ENCODE measurements around the gene CCDC159.
"Not testable (repeated sequence)": the region's sequence is repeated elsewhere in the genome, so short reads cannot be mapped to it uniquely, and the experiment has no call there.

CCDC159 gene

GRCh38 chr19:11346104-11346940 is at the start of gene CCDC159, which contains the start of gene TMEM205:
TSS of gene CCDC159 (plus strand) at chr19:11346519. CDS start at chr19:11346607, 88 bp downstream.
TSS of gene TMEM205 (minus strand) at chr19:11346268. CDS start at chr19:11345619, 649 bp downstream.
- H3K27ac ChIP-seq: peak within 1 kb of the TSS in 20 of 21 experiments; percentile 60 to 91 (median 83)
- H3K4me3 ChIP-seq: peak within 1 kb of the TSS; percentile 53 to 76 (median 67)

DNA sequence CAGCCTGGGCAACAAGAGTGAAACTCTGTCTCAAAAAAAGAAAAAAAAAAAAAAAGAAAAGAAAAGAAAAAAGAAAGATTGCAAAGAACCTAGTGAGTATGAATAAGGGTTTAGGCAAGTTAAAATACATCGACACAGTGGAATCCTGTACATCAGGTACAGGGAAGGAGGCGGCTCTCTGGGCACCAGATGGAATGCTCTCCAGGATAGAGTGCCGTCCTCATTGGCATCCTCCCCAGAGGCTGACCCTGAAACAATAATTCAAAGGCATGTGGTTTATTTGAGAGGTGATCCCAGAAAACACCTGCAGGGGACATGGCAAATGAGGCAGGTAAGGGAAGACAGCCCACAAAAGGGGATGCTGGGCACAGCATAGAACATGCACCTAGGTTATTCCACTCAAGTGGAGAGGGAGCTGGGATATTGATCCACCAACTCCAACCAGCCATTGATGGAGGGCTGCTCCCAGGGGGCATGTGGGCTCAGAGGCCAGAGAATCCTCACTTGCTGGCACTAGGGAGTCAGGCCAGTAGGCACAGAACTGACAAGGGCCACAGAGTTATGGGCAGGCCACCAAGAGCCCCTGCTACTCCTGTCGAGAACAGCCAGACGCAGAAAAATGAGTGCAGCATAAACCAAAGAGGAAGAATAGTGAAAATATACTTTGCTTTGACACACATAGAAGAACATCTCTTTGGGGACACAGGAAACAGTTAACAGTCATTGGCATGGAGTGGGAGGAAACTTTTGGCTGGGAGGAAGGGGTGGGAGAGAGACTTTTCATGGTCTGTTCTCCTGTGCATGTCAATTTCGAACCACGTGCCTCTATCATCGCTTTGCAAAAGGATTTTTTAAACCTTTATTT is 46.1 kb upstream of the CCDC159 start:
- Histone ChIP-seq H3K4me3 (no peak overlapping the region), H3K27ac (no peak overlapping the region)

DNA sequence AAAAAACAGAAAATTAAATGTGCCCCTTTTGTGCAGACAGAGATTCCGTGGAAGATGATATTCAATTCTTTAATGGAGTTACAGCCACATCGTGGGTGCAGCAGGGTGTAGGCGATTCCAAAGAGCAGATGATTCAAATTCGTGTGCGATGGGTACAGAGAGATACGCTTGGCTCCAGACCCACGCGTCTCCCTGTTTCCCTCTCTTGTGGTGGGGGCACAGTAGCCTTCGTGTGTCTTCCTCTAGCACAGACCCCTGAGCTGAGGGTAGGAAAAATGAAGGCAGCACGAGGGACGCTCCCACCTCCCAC is 45.6 kb upstream of the CCDC159 start:
- no peak overlapping the region for H3K4me3 ChIP-seq
- no peak overlapping the region for H3K27ac ChIP-seq

- Histone ChIP-seq H3K4me3 (no peak overlapping the region), H3K27ac (no peak overlapping the region)
Observed at GRCh38 chr19:11304936-11305335, 41.4 kb upstream of the CCDC159 start.

DNA sequence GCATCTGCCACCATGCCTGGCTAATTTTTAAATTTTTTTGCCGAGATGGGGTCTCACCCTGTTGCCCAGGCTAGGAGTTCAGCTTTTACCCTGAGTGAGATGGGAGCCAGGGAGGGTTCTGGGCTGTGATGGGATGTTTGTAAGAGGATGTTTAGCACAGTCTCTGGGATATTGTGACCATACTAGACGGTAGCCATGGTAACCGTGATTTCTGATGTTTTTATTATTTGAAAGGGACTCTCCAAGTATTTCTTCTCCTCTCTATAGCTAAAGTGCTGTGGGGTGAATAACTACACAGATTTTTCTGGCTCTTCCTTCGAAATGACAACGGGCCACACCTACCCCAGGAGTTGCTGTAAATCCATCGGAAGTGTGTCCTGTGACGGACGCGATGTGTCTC is 40.0 kb upstream of the CCDC159 start:
- Histone ChIP-seq H3K27ac (no peak overlapping the region), H3K4me3 (no peak overlapping the region)

DNA sequence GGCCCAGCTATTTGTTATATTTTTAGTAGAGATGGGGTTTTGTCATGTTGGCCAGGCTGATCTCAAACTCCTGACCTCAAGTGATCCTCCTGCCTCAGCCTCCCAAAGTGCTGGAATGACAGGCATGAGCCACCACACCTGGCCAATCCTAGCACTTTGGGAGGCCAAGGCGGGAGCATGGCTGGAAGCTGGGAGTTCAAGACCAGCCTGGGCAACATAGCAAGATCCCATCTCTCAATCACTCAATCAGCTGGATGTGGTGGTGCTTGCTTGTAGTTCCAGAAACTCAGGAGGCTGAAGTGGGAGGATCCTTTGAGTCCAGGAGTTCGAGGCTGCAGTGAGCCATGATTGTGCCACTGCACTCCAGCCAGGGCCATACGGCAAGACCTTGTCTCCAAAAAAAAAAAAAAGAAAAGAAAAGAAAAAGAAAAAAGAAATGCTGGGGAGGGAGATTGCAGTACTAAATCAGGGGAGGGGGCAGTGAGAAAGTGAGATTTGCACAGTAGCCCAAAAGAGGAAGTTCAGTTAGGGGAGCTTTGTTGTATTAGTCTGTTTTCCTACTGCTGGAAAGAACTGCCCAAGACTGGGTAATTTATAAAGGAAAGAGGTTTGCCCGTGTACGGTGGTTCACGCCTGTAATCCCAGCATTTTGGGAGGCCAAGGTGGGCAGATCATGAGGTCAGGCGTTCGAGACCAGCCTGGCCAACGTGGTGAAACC is 25.9 kb upstream of the CCDC159 start:
- not testable (repeated sequence) for H3K4me3 ChIP-seq
- peak overlapping the region in 1 of 21 experiments; percentile 6 for H3K27ac ChIP-seq

- H3K27ac ChIP-seq: peak overlapping the region in 3 of 21 experiments; percentile 6 to 75 (median 72)
- no peak overlapping the region for H3K4me3 ChIP-seq
Observed at GRCh38 chr19:11321191-11322126, 24.9 kb upstream of the CCDC159 start.

- Histone ChIP-seq H3K4me3 (no peak overlapping the region), H3K27ac (peak overlapping the region in 3 of 21 experiments; percentile 37 to 86 (median 75))
Observed at GRCh38 chr19:11322269-11323024, 23.9 kb upstream of the CCDC159 start.

DNA sequence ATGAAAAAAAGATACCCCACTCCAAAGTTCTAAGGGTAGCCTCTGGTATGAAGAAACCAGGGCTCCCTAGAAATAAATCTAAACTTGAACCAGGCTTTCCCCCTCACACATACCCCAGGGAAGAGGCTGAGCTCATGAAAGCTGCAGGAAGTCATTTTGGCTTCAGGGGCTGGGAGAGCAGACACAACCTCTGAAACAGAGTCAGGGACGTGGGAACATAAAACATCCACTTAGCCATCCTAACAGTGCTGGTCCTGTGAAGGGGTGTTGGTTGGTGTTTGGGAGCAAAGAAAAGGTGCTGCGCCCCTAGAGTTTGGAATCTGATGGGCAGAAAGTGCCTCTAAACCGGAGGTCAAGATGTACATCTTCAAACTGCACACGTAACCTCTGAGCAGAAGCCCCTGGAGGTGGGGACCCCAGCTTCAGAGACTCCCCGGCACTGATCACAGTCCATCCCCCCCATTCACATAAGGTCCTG is 22.7 kb upstream of the CCDC159 start:
- Histone ChIP-seq H3K4me3 (no peak overlapping the region), H3K27ac (peak overlapping the region in 19 of 21 experiments; percentile 3 to 86 (median 62))

- H3K4me3 ChIP-seq: no peak overlapping the region
- H3K27ac ChIP-seq: peak overlapping the region in 20 of 21 experiments; percentile 3 to 86 (median 61)
Observed at GRCh38 chr19:11324079-11324661, 22.1 kb upstream of the CCDC159 start.

- peak overlapping the region in 20 of 21 experiments; percentile 3 to 86 (median 59) for H3K27ac ChIP-seq
- no peak overlapping the region for H3K4me3 ChIP-seq
Observed at GRCh38 chr19:11324748-11325389, 21.4 kb upstream of the CCDC159 start.

GRCh38 chr19:11325544-11325943 is 20.8 kb upstream of the CCDC159 start:
- H3K27ac ChIP-seq: peak overlapping the region in 5 of 21 experiments; percentile 65 to 86 (median 75)
- no peak overlapping the region for H3K4me3 ChIP-seq

DNA sequence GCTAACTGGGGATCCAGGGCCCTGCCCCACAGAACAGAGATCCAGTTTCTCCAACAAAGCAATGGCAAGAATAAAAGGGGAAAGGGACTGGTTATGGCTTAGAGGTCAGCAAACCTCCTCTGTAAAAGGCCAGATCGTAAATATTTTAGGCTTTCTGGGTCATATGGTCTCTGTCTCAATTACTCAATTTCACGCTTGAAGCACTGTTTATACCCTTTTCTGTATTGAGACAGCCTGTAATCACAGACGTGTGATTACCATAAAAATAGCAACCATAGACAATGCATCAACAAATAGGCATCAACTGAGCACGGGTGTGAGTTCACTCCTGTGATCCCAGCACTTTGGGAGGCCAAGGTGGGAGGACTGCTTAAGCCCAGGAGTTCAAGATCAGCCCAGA is 16.2 kb upstream of the CCDC159 start:
- Histone ChIP-seq H3K27ac (no peak overlapping the region), H3K4me3 (no peak overlapping the region)

DNA sequence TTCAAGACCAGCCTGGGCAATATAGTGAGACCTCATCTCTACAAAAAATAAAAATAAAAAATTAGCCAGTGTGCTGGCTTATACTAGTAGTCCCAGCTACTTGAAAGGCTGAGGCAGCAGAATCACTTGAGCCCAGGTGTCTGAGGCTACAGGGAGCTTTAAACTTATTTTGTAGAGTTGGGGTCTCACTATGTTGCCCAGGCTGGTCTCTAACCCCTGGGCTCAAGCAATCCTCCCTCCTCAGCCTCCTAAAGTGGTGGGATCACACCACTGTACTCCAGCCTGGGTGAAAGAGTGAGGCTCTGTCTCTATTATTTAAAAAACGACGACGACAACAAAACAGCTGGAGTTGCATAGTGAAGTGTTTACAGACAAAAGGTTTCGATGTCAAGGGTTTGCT is 14.8 kb upstream of the CCDC159 start:
- no peak overlapping the region for H3K27ac ChIP-seq
- no peak overlapping the region for H3K4me3 ChIP-seq

- Histone ChIP-seq H3K4me3 (no peak overlapping the region), H3K27ac (no peak overlapping the region)
Observed at GRCh38 chr19:11332822-11333221, 13.5 kb upstream of the CCDC159 start.

DNA sequence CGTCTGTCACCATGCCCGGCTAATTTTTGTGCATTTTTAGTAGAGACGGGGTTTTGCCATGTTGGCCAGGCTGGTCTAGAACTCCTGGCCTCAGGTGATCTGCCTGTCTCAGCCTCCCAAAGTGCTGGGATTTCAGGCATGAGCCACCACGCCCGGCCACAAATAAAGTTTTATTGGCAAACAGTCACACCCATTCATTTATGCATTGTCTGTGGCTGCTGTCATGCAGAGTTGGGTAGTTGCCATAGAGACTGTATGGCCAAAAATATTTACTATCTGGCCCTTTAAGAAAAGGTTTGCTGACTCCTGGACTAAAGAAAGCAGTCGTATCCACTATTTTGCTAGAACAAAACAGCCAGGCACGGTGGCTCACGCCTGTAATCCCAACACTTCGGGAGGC is 12.5 kb upstream of the CCDC159 start:
- not testable (repeated sequence) for H3K27ac ChIP-seq, H3K4me3 ChIP-seq

GRCh38 chr19:11335449-11336146 is 10.7 kb upstream of the CCDC159 start:
- Histone ChIP-seq H3K4me3 (no peak overlapping the region), H3K27ac (no peak overlapping the region)

Data from skin epidermis (tissue), 12 donors.